Heart right ventricle (tissue), 16 donors: ENCODE measurements around the gene MEX3A. TPM values are rescaled to one million over a fixed set of nuclear protein-coding genes. Genes with fewer than 3 reads are reported as not detected.
"Not testable (repeated sequence)": the region's sequence is repeated elsewhere in the genome, so short reads cannot be mapped to it uniquely, and the experiment has no call there.

ENCODE experiments used
- ATAC-seq, 8 donors: fragments of 200-7000 bp; cut with Tn5 transposase; one replicate each; pipeline ENCODE4 v1.9.1; 2020; ENCODE audit warnings: mild to moderate bottlenecking in 8 of 8, moderate library complexity in 8 of 8, moderate number of reproducible peaks in 1 of 8
- DNase-seq, 2 donors: peaks; one replicate each; pipeline ENCODE4 v3.0.0-alpha.2; 2020
- H3K27ac ChIP-seq, 10 donors: fragments of 200-600 bp; sonication (generic) in 2 of 10; one replicate each; pipeline versions ENCODE4 v1.5.0 to v1.8.0; 2020 to 2022; ENCODE audit warnings: mild to moderate bottlenecking in 3 of 10
- H3K27me3 ChIP-seq, 7 donors: fragments of 200-600 bp; one replicate each; pipeline ENCODE4 v1.8.0; 2021 to 2022; ENCODE audit warnings: mild to moderate bottlenecking in 2 of 7
- H3K36me3 ChIP-seq, 9 donors: fragments of 200-600 bp; sonication (generic) in 1 of 9; one replicate each; pipeline versions ENCODE4 v1.5.0 to v1.8.0; 2020 to 2022; ENCODE audit warnings: mild to moderate bottlenecking in 2 of 9
- H3K4me1 ChIP-seq, 9 donors: fragments of 200-600 bp; sonication (generic) in 1 of 9; one replicate each; pipeline versions ENCODE4 v1.5.0 to v1.8.0; 2020 to 2022; ENCODE audit warnings: mild to moderate bottlenecking in 4 of 9
- H3K4me3 ChIP-seq, 10 donors: fragments of 200-600 bp; sonication (generic) in 2 of 10; one replicate each; pipeline versions ENCODE4 v1.5.0 to v1.8.0; 2020 to 2022; ENCODE audit warnings: mild to moderate bottlenecking in 7 of 10, moderate library complexity in 2 of 10
- H3K9me3 ChIP-seq, 11 donors: fragments of 200-600 bp in 10 of 11; sonication (generic) in 2 of 11; one replicate each; pipeline versions ENCODE4 v1.5.0 to v1.8.0; 2013 to 2022; ENCODE audit warnings: mild to moderate bottlenecking in 2 of 11, control low read depth in 1 of 11, moderate library complexity in 1 of 11
- WGBS, 2 donors: extraction: QIAGEN DNeasy Blood & Tissue Kit; methylation state at CpG; one replicate each; pipeline ENCODE4 v1.1.7; 2013; ENCODE audit warnings: inconsistent platforms in 1 of 2; 5-methylcytosine and 5-hydroxymethylcytosine counted together
- intact Hi-C, 10 donors: fragments of 100-400 bp; cut with DNase I; formaldehyde crosslinking; loops; one replicate each; pipeline versions ENCODE4 v1.11.1 to v1.14.2; 2022
- polyA plus RNA-seq, 2 donors: library from polyadenylated mRNA; stranded (reverse); fragments of 200-250 nt; gene quantifications; one replicate each; pipeline ENCODE4 v1.2.3, GENCODE V29; 2013
- total RNA-seq, 10 donors: library from RNA; stranded (reverse); fragmentation: NEBNext Ultra II Directional in 3 of 10; extraction: Animal tissue kit (Norgen Biotek cat#: 25700) in 3 of 10; gene quantifications; one replicate each; pipeline versions ENCODE4 v1.2.1 to v1.2.4, GENCODE V29; 2021 to 2023
- TF ChIP-seq, protein P1 (sequence below), 9 donors: fragments of 200-600 bp; sonication (generic) in 2 of 9; IDR thresholded peaks; one replicate each; pipeline versions ENCODE4 v1.5.0 to v1.8.0; 2021 to 2022; ENCODE audit warnings: antibody characterized with exemption in 9 of 9, mild to moderate bottlenecking in 5 of 9, moderate library complexity in 1 of 9
- donor health status: Arrhythmogenic right ventricular cardiomyopathy.
- donor health status: ischemic (EF 13 %, LVEDD 7.1; RV severe dilation, severe dysfunction).
- donor health status: healthy with polysubstance abuse.
- donor health status: DM: no; HTN: yes; CAD: no.
- donor health status: DM: no; HTN: no; CAD: no.
- donor health status: ischemic (EF 25% LVEDD 6.9; RV normal size, moderate dysfunction).
- donor health status: ischemic (EF 25% LVEDD 5.7; RV mildly dilated, moderate dysfunction).
- donor health status: healthy.
- donor health status: DM: yes; HTN: yes; CAD: no.
- donor health status: Ischemic cardiomyopathy.
- donor health status: ischemic (EF 35%, LVEDD 5.7; RV mildly dilated, moderate dysfunction).
- donor health status: nonischemic (EF 11% LVEDD 7.7; RV severe dilation, severe dysfunction).
- donor health status: DM: yes; HTN: yes; CAD: no.
- donor health status: PGD.
- donor health status: ischemic (EF 29% LVEDD 5.4; RV normal size, mild dysfunction).
- donor health status: nonischemic (EF 23%, LVEDD 6.1; RV moderate dilation, normal function).

MEX3A gene
- total and polyA plus RNA-seq, 12 donors: 0.09 to 0.31 (median 0.19) TPM

DNA sequence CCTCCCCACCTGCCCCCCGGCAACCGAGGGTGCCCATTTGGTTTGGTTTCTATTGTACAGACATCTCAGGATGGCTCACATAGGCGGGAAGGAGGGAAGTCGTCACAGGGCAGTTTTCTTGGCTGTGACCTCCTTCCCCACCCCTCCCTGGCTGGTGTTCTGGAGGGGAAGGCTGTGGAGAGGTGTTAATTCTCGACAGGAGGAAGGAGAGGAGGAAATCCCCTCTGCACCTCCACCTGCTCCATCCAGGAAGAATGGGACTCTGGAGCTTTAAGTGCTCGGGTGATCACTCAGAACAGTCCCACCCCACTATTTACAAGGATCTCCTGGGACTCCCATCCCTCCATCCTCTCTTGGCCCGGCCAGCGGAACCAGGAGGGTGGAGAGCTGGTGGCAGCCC is 7.6 kb downstream of the MEX3A start:
- 58 to 68% methylated on average over 8 of the region's 8 CpGs for WGBS, 2 donors
- Histone ChIP-seq H3K27me3 (no peaks in the 10 kb centered on the region), H3K27ac (no peak overlapping the region), H3K36me3 (no peaks in the 10 kb centered on the region), H3K9me3 (no peaks in the 10 kb centered on the region), H3K4me1 (peaks cover 4 to 33% (median 10%) of the 10 kb centered on the region in 9 donors), H3K4me3 (no peak overlapping the region)
- ATAC-seq: no peak
- intact Hi-C loops: no loop called here
- TF ChIP-seq, protein P1, sequence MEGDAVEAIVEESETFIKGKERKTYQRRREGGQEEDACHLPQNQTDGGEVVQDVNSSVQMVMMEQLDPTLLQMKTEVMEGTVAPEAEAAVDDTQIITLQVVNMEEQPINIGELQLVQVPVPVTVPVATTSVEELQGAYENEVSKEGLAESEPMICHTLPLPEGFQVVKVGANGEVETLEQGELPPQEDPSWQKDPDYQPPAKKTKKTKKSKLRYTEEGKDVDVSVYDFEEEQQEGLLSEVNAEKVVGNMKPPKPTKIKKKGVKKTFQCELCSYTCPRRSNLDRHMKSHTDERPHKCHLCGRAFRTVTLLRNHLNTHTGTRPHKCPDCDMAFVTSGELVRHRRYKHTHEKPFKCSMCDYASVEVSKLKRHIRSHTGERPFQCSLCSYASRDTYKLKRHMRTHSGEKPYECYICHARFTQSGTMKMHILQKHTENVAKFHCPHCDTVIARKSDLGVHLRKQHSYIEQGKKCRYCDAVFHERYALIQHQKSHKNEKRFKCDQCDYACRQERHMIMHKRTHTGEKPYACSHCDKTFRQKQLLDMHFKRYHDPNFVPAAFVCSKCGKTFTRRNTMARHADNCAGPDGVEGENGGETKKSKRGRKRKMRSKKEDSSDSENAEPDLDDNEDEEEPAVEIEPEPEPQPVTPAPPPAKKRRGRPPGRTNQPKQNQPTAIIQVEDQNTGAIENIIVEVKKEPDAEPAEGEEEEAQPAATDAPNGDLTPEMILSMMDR (IDR thresholded peaks at IDR 0.05): no peak
- no peak for DNase-seq

DNA sequence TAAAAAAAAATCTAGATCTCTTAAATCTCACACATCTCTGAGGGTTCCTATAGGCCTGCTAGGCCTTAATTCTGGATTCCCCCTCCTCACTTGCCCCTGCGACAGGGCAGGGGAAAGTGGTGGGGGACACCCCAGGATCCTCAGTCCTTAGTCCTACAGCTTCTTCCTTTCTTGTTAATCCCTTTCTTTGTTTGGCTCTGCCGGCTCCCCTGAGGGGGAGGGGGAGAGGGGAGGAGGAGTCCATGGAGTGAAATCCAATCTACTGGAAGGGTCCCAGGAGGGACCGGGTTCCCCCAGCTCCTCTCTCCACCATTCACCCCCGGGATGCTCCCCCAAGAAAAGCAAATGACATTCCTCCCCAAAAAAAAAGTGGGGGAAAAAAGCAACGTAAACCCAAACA is 8.5 kb downstream of the MEX3A start:
- no peaks in the 10 kb centered on the region for H3K36me3 ChIP-seq
- H3K4me3 ChIP-seq: no peak overlapping the region
- intact Hi-C loops: no loop called here
- H3K27me3 ChIP-seq: no peaks in the 10 kb centered on the region
- peaks cover 4 to 35% (median 10%) of the 10 kb centered on the region in 9 donors for H3K4me1 ChIP-seq
- no peak overlapping the region for H3K27ac ChIP-seq
- no peaks in the 10 kb centered on the region for H3K9me3 ChIP-seq
- WGBS, 2 donors: 63 to 64% methylated on average over 5 of the region's 5 CpGs
- TF ChIP-seq, protein P1 (IDR thresholded peaks at IDR 0.05): no peak
- DNase-seq (no peak), ATAC-seq (no peak)

DNA sequence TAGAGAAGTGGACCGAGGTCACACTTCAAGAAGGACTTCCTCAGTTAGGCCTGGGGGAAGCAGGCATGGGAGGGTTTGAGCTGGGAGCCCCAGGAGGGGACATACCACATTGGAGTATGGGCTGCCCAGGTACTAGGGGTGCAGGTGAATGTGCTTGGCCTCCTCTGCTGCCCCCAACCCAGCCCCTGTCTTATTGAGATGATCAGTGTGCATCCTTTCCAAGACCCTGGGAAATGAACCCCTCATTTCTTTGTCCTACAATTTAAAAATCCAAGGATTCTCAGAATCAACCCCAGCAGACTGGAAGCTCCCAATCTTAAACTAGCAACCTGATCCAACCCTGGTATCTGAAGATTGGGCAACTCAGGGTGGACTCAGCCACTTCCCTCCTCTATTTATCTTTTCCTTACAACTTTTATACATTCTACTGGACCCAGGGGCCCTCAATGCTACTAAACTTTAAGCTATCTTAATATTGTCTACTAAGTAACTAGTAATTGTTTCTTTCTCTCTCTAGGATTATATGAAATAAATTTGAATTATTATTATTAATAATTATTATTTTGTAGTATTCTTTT is 9.1 kb downstream of the MEX3A start:
- intact Hi-C loops: no loop called here
- TF ChIP-seq, protein P1 (IDR thresholded peaks at IDR 0.05): no peak
- WGBS, 2 donors: 32 to 33% methylated on average over 1 of the region's 1 CpG

DNA sequence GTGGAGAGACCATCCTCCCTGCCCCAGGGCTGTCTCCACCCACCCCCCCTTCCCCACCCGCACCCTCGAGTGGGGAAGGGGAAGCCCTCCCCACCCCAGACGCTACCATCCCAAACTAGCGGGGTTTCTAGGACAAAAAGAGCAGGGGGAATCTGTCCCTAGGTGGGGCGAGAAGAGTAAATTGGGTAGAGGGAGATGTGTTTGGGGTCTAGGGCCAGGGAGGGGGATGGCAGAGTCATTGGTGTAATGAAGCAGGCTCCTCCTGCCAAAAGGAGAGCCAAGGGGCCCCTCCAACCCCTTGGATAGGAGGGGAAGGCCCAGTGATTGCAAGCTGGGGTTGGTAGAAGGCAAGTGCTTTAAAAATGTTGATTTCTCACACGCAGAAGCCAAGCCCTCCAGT is 10.0 kb downstream of the MEX3A start:
- WGBS, 2 donors: 66 to 69% methylated on average over 6 of the region's 6 CpGs

More for the DNA sequence above, 9.1 kb downstream of the MEX3A start:
- Histone ChIP-seq H3K27me3 (no peaks in the 10 kb centered on the region), H3K27ac (no peak overlapping the region), H3K36me3 (no peaks in the 10 kb centered on the region), H3K9me3 (no peaks in the 10 kb centered on the region), H3K4me3 (no peak overlapping the region), H3K4me1 (peaks cover 4 to 35% (median 10%) of the 10 kb centered on the region in 9 donors)
- ATAC-seq (no peak), DNase-seq (no peak)

DNA sequence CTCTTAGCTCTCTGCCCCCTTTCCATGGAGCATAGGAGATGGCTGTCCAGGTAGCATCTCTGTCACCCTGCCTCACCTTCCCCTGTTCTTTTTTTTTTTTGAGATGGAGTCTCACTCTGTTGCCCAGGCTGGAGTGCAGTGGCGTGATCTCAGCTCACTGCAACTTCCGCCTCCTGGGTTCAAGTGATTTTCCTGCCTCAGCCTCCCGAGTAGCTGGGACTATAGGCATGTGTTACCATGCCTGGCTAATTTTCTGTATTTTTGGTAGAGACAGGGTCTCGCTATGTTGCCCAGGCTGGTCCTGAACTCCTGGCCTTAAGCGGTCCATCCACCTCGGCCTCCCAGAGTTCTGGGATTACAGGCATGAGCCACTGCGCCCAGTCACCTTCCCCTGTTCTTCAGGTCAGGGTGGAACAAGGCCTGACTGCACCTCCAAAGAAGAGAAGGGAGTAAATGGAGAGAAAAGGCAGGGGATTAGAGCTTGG is 10.9 kb downstream of the MEX3A start:
- H3K36me3 ChIP-seq, DNase-seq, H3K9me3 ChIP-seq, ATAC-seq, H3K27ac ChIP-seq, intact Hi-C loops, H3K4me3 ChIP-seq, H3K27me3 ChIP-seq: not testable (repeated sequence)
- 90 to 93% methylated on average over 7 of the region's 7 CpGs for WGBS, 2 donors
- H3K4me1 ChIP-seq: peaks cover 4 to 30% (median 10%) of the 10 kb centered on the region in 9 donors

More for the DNA sequence above, 10.0 kb downstream of the MEX3A start:
- TF ChIP-seq, protein P1 (IDR thresholded peaks at IDR 0.05): no peak
- no peaks in the 10 kb centered on the region for H3K27me3 ChIP-seq
- no peak overlapping the region for H3K27ac ChIP-seq
- no peaks in the 10 kb centered on the region for H3K36me3 ChIP-seq
- no peaks in the 10 kb centered on the region for H3K9me3 ChIP-seq
- no peak for DNase-seq
- H3K4me1 ChIP-seq: peaks cover 4 to 34% (median 10%) of the 10 kb centered on the region in 9 donors
- ATAC-seq: no peak
- intact Hi-C loops: no loop called here
- no peak overlapping the region for H3K4me3 ChIP-seq
